ENCODE results near the gene HMMR.

- TF ChIP-seq CTCF (conservative IDR thresholded peaks at IDR 0.05; ENCODE audit: low read depth, low read length), result no peak
- no peak for TF ChIP-seq EZH2 (IDR thresholded peaks at IDR 0.05; ENCODE audit: low read length, unreplicated experiment)
- no peak for TF ChIP-seq EZH2phosphoT487 (IDR thresholded peaks at IDR 0.05; ENCODE audit: borderline replicate concordance, low read length)
Measured at GRCh38 chr5:163475411-163475810, 15.0 kb downstream of the HMMR start.

Data from PC-3 (cell line).